ENCODE measurements around the gene HDGFL3. TPM values are rescaled to one million over a fixed set of nuclear protein-coding genes. Genes with fewer than 3 reads are reported as not detected.

Gene HDGFL3
- total and polyA plus RNA-seq, 4 donors: 7.3 to 41.0 (median 19.7) TPM

DNA sequence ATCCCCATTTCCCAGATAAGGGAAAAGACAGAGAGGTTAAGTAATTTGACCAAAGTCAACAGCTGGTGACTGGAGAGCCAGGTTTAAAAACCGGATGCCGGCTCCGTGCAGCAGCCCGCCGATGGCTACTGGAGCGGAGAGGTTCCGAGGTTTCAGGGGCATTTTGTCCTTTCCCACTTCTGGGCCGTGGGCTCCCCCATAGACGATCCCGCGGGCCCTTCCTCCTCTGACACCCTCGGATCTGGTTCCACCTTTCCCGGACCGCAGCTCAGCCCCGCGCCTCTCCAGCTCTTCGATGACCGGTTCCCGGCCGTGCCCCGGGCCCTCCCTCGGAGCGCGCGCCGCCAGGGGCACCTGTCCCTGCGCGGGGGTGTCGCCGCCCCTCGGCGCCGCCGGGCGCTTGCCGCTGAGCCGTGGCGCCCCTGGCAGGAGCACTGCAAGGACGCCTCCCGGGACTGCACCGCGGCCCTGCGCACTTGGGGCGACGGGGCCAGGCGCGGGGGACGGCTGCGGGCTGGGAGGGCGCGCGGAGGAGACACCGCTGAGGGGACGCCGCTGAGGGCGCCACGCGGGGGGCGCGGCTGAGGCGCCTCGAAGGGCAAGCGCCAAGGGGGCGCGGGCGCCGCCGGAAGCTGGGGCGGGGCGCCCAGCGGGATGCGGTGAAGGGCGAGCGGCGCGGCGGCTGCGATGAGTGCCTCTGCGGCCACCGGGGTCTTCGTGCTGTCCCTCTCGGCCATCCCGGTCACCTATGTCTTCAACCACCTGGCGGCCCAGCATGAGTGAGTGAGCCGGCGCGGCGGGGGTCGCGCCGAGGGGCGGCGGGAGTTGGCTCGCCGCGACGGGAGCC lies 100.4 kb downstream of the HDGFL3 start, which contains the start of gene TM6SF1:
TM6SF1 (plus strand) TSS at position 652 of the 847 bp plus-strand sequence; CDS start at position 688, 36 bp downstream.
- TF ChIP-seq, protein P1, sequence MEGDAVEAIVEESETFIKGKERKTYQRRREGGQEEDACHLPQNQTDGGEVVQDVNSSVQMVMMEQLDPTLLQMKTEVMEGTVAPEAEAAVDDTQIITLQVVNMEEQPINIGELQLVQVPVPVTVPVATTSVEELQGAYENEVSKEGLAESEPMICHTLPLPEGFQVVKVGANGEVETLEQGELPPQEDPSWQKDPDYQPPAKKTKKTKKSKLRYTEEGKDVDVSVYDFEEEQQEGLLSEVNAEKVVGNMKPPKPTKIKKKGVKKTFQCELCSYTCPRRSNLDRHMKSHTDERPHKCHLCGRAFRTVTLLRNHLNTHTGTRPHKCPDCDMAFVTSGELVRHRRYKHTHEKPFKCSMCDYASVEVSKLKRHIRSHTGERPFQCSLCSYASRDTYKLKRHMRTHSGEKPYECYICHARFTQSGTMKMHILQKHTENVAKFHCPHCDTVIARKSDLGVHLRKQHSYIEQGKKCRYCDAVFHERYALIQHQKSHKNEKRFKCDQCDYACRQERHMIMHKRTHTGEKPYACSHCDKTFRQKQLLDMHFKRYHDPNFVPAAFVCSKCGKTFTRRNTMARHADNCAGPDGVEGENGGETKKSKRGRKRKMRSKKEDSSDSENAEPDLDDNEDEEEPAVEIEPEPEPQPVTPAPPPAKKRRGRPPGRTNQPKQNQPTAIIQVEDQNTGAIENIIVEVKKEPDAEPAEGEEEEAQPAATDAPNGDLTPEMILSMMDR (IDR thresholded peaks at IDR 0.05; ENCODE audit: control extremely low read depth, extremely low read depth): no peak
- DNase-seq (peak; percentile 11 to 40 (median 23)), ATAC-seq (ENCODE audit: insufficient read depth, low FRiP score) (peak; percentile 24)
- H3K36me3 ChIP-seq (ENCODE audit: control insufficient read depth in 4 of 4, insufficient read depth in 4 of 4, low read length in 4 of 4): no peaks in the 10 kb centered on the region
- WGBS, 2 donors: 1% methylated on average over 68 to 97 of the region's 97 CpGs
- H3K27ac ChIP-seq (ENCODE audit: low read depth in 1 of 2, low read length in 1 of 2): peak within 1 kb of the TSS; percentile 48 to 73
- no peaks in the 10 kb centered on the region for H3K9me3 ChIP-seq (ENCODE audit: control insufficient read depth in 4 of 4, insufficient read depth in 3 of 4, low read length in 3 of 4)
- H3K9ac ChIP-seq (ENCODE audit: insufficient read depth in 1 of 2, low read length in 2 of 2): peak within 1 kb of the TSS in 1 of 2 donors; percentile 38
- peak within 1 kb of the TSS; percentile 55 for H3K4me3 ChIP-seq
- H3K27me3 ChIP-seq (ENCODE audit: control insufficient read depth in 3 of 3, insufficient read depth in 3 of 3, low read length in 2 of 3): peaks cover 0 to 20% (median 19%) of the 10 kb centered on the region in 3 donors
- H3K4me1 ChIP-seq (ENCODE audit: control insufficient read depth in 5 of 5, insufficient read depth in 5 of 5, low read length in 5 of 5): peaks cover 0 to 21% (median 0%) of the 10 kb centered on the region in 5 donors

GRCh38 chr15:83105440-83105839 lies 102.2 kb downstream of the HDGFL3 start:
- no peak for DNase-seq
- H3K36me3 ChIP-seq (ENCODE audit: control insufficient read depth in 4 of 4, insufficient read depth in 4 of 4, low read length in 4 of 4): no peaks in the 10 kb centered on the region
- H3K4me1 ChIP-seq (ENCODE audit: control insufficient read depth in 5 of 5, insufficient read depth in 5 of 5, low read length in 5 of 5): peaks cover 0 to 18% (median 0%) of the 10 kb centered on the region in 5 donors
- no peak overlapping the region for H3K9ac ChIP-seq (ENCODE audit: insufficient read depth in 1 of 2, low read length in 2 of 2)
- WGBS, 2 donors: 74 to 77% methylated on average over 1 of the region's 1 CpG
- H3K27me3 ChIP-seq (ENCODE audit: control insufficient read depth in 3 of 3, insufficient read depth in 3 of 3, low read length in 2 of 3): peaks cover 0 to 20% (median 19%) of the 10 kb centered on the region in 3 donors
- no peak overlapping the region for H3K4me3 ChIP-seq
- ATAC-seq (ENCODE audit: insufficient read depth, low FRiP score): no peak
- TF ChIP-seq, protein P1 (IDR thresholded peaks at IDR 0.05; ENCODE audit: control extremely low read depth, extremely low read depth): no peak
- no peak overlapping the region for H3K27ac ChIP-seq (ENCODE audit: low read depth in 1 of 2, low read length in 1 of 2)
- no peaks in the 10 kb centered on the region for H3K9me3 ChIP-seq (ENCODE audit: control insufficient read depth in 4 of 4, insufficient read depth in 3 of 4, low read length in 3 of 4)

DNA sequence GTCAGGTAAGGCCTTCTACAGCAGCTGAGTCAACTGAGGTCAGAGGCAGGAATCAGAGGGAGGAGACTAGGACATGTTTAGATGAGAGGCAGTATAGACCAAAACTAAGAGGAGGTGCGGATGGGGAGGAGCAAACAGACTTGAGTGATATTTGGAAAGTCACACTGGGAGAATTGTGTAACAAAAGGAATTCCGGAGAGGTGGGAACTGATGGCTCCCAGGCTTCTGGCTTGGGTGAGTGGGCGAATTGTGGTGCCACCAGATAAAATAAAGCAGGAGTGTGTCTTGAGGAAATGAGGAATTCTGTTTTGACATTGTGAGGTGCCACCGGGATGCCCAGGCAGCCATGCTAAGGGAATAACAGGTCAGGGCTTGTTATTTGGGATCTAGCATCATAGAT lies 103.5 kb downstream of the HDGFL3 start:
- H3K27me3 ChIP-seq (ENCODE audit: control insufficient read depth in 3 of 3, insufficient read depth in 3 of 3, low read length in 2 of 3): peaks cover 0 to 17% (median 15%) of the 10 kb centered on the region in 3 donors
- no peak overlapping the region for H3K27ac ChIP-seq (ENCODE audit: low read depth in 1 of 2, low read length in 1 of 2)
- DNase-seq (peak; percentile 41 to 67 (median 42)), ATAC-seq (ENCODE audit: insufficient read depth, low FRiP score) (no peak)
- peaks cover 0 to 13% (median 0%) of the 10 kb centered on the region in 5 donors for H3K4me1 ChIP-seq (ENCODE audit: control insufficient read depth in 5 of 5, insufficient read depth in 5 of 5, low read length in 5 of 5)
- H3K36me3 ChIP-seq (ENCODE audit: control insufficient read depth in 4 of 4, insufficient read depth in 4 of 4, low read length in 4 of 4): no peaks in the 10 kb centered on the region
- no peaks in the 10 kb centered on the region for H3K9me3 ChIP-seq (ENCODE audit: control insufficient read depth in 4 of 4, insufficient read depth in 3 of 4, low read length in 3 of 4)
- no peak overlapping the region for H3K9ac ChIP-seq (ENCODE audit: insufficient read depth in 1 of 2, low read length in 2 of 2)
- TF ChIP-seq, protein P1 (IDR thresholded peaks at IDR 0.05; ENCODE audit: control extremely low read depth, extremely low read depth): no peak
- WGBS, 2 donors: 87 to 88% methylated on average over 4 of the region's 4 CpGs
- no peak overlapping the region for H3K4me3 ChIP-seq

Measured in lung (tissue), 12 donors.